ENCODE measurements around the gene SACS.
"Not testable (repeated sequence)": the region's sequence is repeated elsewhere in the genome, so short reads cannot be mapped to it uniquely, and the experiment has no call there.

The SACS gene

GRCh38 chr13:23456437-23457210 is 23.1 kb upstream of the SACS start:
- no peak for ATAC-seq

GRCh38 chr13:23455401-23456185 is 22.1 kb upstream of the SACS start:
- ATAC-seq, result no peak

- ATAC-seq, result no peak
These were observed 19.6 kb upstream of the SACS start for GRCh38 chr13:23453132-23453531.

GRCh38 chr13:23450340-23451046 is 17.0 kb upstream of the SACS start:
- no peak for ATAC-seq

GRCh38 chr13:23449398-23450162 is 16.1 kb upstream of the SACS start:
- no peak for ATAC-seq

- ATAC-seq, result no peak
These were observed 14.4 kb upstream of the SACS start for GRCh38 chr13:23447927-23448326.

GRCh38 chr13:23445794-23446193 is 12.3 kb upstream of the SACS start:
- no peak for ATAC-seq

- ATAC-seq, result no peak
These were observed 10.4 kb upstream of the SACS start for GRCh38 chr13:23443878-23444277.

GRCh38 chr13:23443110-23443509 is 9.6 kb upstream of the SACS start:
- ATAC-seq, result no peak

GRCh38 chr13:23440821-23441618 is 7.5 kb upstream of the SACS start:
- no peak for ATAC-seq

GRCh38 chr13:23440324-23440723 is 6.8 kb upstream of the SACS start:
- not testable (repeated sequence) for ATAC-seq

- no peak for ATAC-seq
These were observed 4.4 kb upstream of the SACS start for GRCh38 chr13:23437916-23438315.

GRCh38 chr13:23436680-23437079 is 3.2 kb upstream of the SACS start:
- ATAC-seq, result no peak

- no peak for ATAC-seq
These were observed 989 bp upstream of the SACS start for GRCh38 chr13:23434491-23434890.

GRCh38 chr13:23432626-23433025 is 876 bp downstream of the SACS start:
- ATAC-seq, result no peak

- no peak for ATAC-seq
These were observed 2.8 kb downstream of the SACS start for GRCh38 chr13:23430664-23431063.

- no peak for ATAC-seq
These were observed 5.5 kb downstream of the SACS start for GRCh38 chr13:23427881-23428528.

GRCh38 chr13:23427342-23427843 is 6.1 kb downstream of the SACS start:
- ATAC-seq, result no peak

GRCh38 chr13:23421596-23421995 is 11.9 kb downstream of the SACS start:
- no peak for ATAC-seq

- no peak for ATAC-seq
These were observed 14.5 kb downstream of the SACS start for GRCh38 chr13:23418776-23419683.

All from activated CD4-positive, CD25-positive, alpha-beta regulatory T cell treated with anti-CD3 and anti-CD28 coated beads, Interleukin-2, amount 50 U/mL, for 24 hours (primary cell).